Immature natural killer cell (primary cell): ENCODE results near the gene TRIM44. TPM values are rescaled to one million over a fixed set of nuclear protein-coding genes. Genes with fewer than 3 reads are reported as not detected.
"Not testable (repeated sequence)": the region's sequence is repeated elsewhere in the genome, so short reads cannot be mapped to it uniquely, and the experiment has no call there.

Source experiments
- DNase-seq, 3 donors: peaks; one replicate each; pipeline ENCODE4 v3.0.0; 2022; ENCODE audit warnings: mixed read lengths in 1 of 3
- H3K27ac Mint-ChIP-seq, 6 donors: one replicate each; pipeline ENCODE4 v1.8.0; 2020; ENCODE audit warnings: mixed read lengths in 6 of 6, mild to moderate bottlenecking in 5 of 6, inconsistent platforms in 4 of 6, moderate library complexity in 3 of 6
- H3K27me3 Mint-ChIP-seq, 3 donors: one replicate each; pipeline ENCODE4 v1.8.0; 2020 to 2021; ENCODE audit warnings: low read depth in 3 of 3, mild to moderate bottlenecking in 3 of 3, mixed read lengths in 3 of 3, moderate library complexity in 3 of 3, inconsistent platforms in 1 of 3
- H3K36me3 Mint-ChIP-seq, 3 donors: one replicate each; pipeline ENCODE4 v1.8.0; 2020; ENCODE audit warnings: mixed read lengths in 3 of 3, inconsistent platforms in 2 of 3, mild to moderate bottlenecking in 2 of 3
- H3K4me1 Mint-ChIP-seq, 2 donors: one replicate each; pipeline ENCODE4 v1.8.0; 2020; ENCODE audit warnings: inconsistent platforms in 2 of 2, mild to moderate bottlenecking in 2 of 2, mixed read lengths in 2 of 2, moderate library complexity in 1 of 2
- H3K4me3 Mint-ChIP-seq, 5 donors: one replicate each; pipeline ENCODE4 v1.8.0; 2020; ENCODE audit warnings: mild to moderate bottlenecking in 5 of 5, mixed read lengths in 5 of 5, inconsistent platforms in 3 of 5, moderate library complexity in 3 of 5
- H3K9me3 Mint-ChIP-seq, 6 donors: one replicate each; pipeline ENCODE4 v1.8.0; 2020; ENCODE audit warnings: mild to moderate bottlenecking in 6 of 6, mixed read lengths in 6 of 6, inconsistent platforms in 4 of 6, moderate library complexity in 3 of 6
- polyA plus RNA-seq, 3 donors: library from polyadenylated mRNA; unstranded; fragments of 300-500 nt; fragmentation: Illumina TruSeq; gene quantifications; one replicate each; pipeline ENCODE4 v1.2.3, GENCODE V29; 2021

The TRIM44 gene
- polyA plus RNA-seq, 3 donors from 2014 or later, result 36.0 to 55.3 (median 41.1) TPM

GRCh38 chr11:35748644-35749043, 86.1 kb downstream of the TRIM44 start:
- peaks cover 0 to 9% (median 6%) of the 10 kb centered on the region in 3 donors for H3K36me3 Mint-ChIP-seq
- no peaks in the 10 kb centered on the region for H3K27me3 Mint-ChIP-seq
- H3K9me3 Mint-ChIP-seq, result no peaks in the 10 kb centered on the region

GRCh38 chr11:35750315-35750714, 87.7 kb downstream of the TRIM44 start:
- Mint-ChIP-seq H3K9me3 (peaks cover 0 to 2% (median 0%) of the 10 kb centered on the region in 6 donors), H3K4me3 (no peak overlapping the region), H3K27me3 (no peaks in the 10 kb centered on the region), H3K27ac (no peak overlapping the region), H3K4me1 (peaks cover 2 to 17% of the 10 kb centered on the region in 2 donors), H3K36me3 (peaks cover 4 to 8% (median 7%) of the 10 kb centered on the region in 3 donors)
- DNase-seq, result no peak

More at GRCh38 chr11:35748644-35749043, 86.1 kb downstream of the TRIM44 start:
- H3K4me3 Mint-ChIP-seq, result no peak overlapping the region
- DNase-seq, result no peak
- no peak overlapping the region for H3K27ac Mint-ChIP-seq
- peaks cover 2 to 17% of the 10 kb centered on the region in 2 donors for H3K4me1 Mint-ChIP-seq

GRCh38 chr11:35750981-35751663, 88.5 kb downstream of the TRIM44 start:
- H3K27me3 Mint-ChIP-seq, result no peaks in the 10 kb centered on the region
- H3K36me3 Mint-ChIP-seq, result peaks cover 4 to 7% (median 7%) of the 10 kb centered on the region in 3 donors
- no peak overlapping the region for H3K27ac Mint-ChIP-seq
- H3K9me3 Mint-ChIP-seq, result peaks cover 0 to 2% (median 0%) of the 10 kb centered on the region in 6 donors
- no peak overlapping the region for H3K4me3 Mint-ChIP-seq
- peaks cover 2 to 17% of the 10 kb centered on the region in 2 donors for H3K4me1 Mint-ChIP-seq
- no peak for DNase-seq

- H3K4me1 Mint-ChIP-seq, result peaks cover 2 to 17% of the 10 kb centered on the region in 2 donors
- H3K4me3 Mint-ChIP-seq, result no peak overlapping the region
- H3K9me3 Mint-ChIP-seq, result peaks cover 0 to 2% (median 0%) of the 10 kb centered on the region in 6 donors
- no peaks in the 10 kb centered on the region for H3K27me3 Mint-ChIP-seq
- no peak for DNase-seq
- peak overlapping the region in 1 of 6 donors; percentile 64 for H3K27ac Mint-ChIP-seq
- H3K36me3 Mint-ChIP-seq, result peaks cover 4% of the 10 kb centered on the region in 3 donors
These were observed 89.1 kb downstream of the TRIM44 start for GRCh38 chr11:35751664-35752061.

- Mint-ChIP-seq H3K36me3 (peaks cover 4% of the 10 kb centered on the region in 3 donors), H3K4me1 (peaks cover 2 to 17% of the 10 kb centered on the region in 2 donors)
- DNase-seq, result no peak
These were observed 89.5 kb downstream of the TRIM44 start for GRCh38 chr11:35752115-35752514.

GRCh38 chr11:35753573-35753972, 91.0 kb downstream of the TRIM44 start:
- H3K4me3 Mint-ChIP-seq, H3K27ac Mint-ChIP-seq: not testable (repeated sequence)
- peaks cover 4 to 11% (median 9%) of the 10 kb centered on the region in 3 donors for H3K36me3 Mint-ChIP-seq

More at GRCh38 chr11:35752115-35752514, 89.5 kb downstream of the TRIM44 start:
- H3K4me3 Mint-ChIP-seq, result no peak overlapping the region
- peak overlapping the region in 2 of 6 donors; percentile 2 to 64 for H3K27ac Mint-ChIP-seq
- H3K9me3 Mint-ChIP-seq, result peaks cover 0 to 2% (median 0%) of the 10 kb centered on the region in 6 donors
- H3K27me3 Mint-ChIP-seq, result no peaks in the 10 kb centered on the region

GRCh38 chr11:35759951-35760350, 97.4 kb downstream of the TRIM44 start:
- H3K27ac Mint-ChIP-seq, H3K27me3 Mint-ChIP-seq, DNase-seq, H3K4me3 Mint-ChIP-seq, H3K9me3 Mint-ChIP-seq: not testable (repeated sequence)
- H3K36me3 Mint-ChIP-seq, result peaks cover 3 to 18% (median 14%) of the 10 kb centered on the region in 3 donors
- peaks cover 43 to 52% of the 10 kb centered on the region in 2 donors for H3K4me1 Mint-ChIP-seq

More at GRCh38 chr11:35753573-35753972, 91.0 kb downstream of the TRIM44 start:
- not testable (repeated sequence) for H3K9me3 Mint-ChIP-seq, H3K27me3 Mint-ChIP-seq, DNase-seq
- H3K4me1 Mint-ChIP-seq, result peaks cover 11 to 31% of the 10 kb centered on the region in 2 donors

GRCh38 chr11:35761899-35762298, 99.3 kb downstream of the TRIM44 start:
- Mint-ChIP-seq H3K36me3 (peaks cover 0 to 15% (median 11%) of the 10 kb centered on the region in 3 donors), H3K9me3 (peaks cover 0 to 4% (median 0%) of the 10 kb centered on the region in 6 donors), H3K27ac (no peak overlapping the region), H3K27me3 (peaks cover 0 to 2% (median 0%) of the 10 kb centered on the region in 3 donors), H3K4me3 (no peak overlapping the region), H3K4me1 (peaks cover 46 to 67% of the 10 kb centered on the region in 2 donors)
- DNase-seq, result no peak

- Mint-ChIP-seq H3K4me1 (peaks cover 41 to 64% of the 10 kb centered on the region in 2 donors), H3K9me3 (peaks cover 0 to 2% (median 0%) of the 10 kb centered on the region in 6 donors), H3K27ac (peak overlapping the region in 1 of 6 donors; percentile 3), H3K27me3 (peaks cover 0 to 2% (median 0%) of the 10 kb centered on the region in 3 donors), H3K36me3 (peaks cover 0 to 8% (median 7%) of the 10 kb centered on the region in 3 donors), H3K4me3 (no peak overlapping the region)
- DNase-seq, result no peak
These were observed 100.7 kb downstream of the TRIM44 start for GRCh38 chr11:35763301-35763700.

GRCh38 chr11:35763765-35764164, 101.2 kb downstream of the TRIM44 start:
- Mint-ChIP-seq H3K27ac (no peak overlapping the region), H3K36me3 (peaks cover 0 to 8% (median 7%) of the 10 kb centered on the region in 3 donors), H3K27me3 (peaks cover 0 to 2% (median 0%) of the 10 kb centered on the region in 3 donors), H3K4me1 (peaks cover 40 to 59% of the 10 kb centered on the region in 2 donors), H3K4me3 (no peak overlapping the region), H3K9me3 (no peaks in the 10 kb centered on the region)
- DNase-seq, result no peak

- no peaks in the 10 kb centered on the region for H3K9me3 Mint-ChIP-seq
- no peak for DNase-seq
- peaks cover 0 to 8% (median 7%) of the 10 kb centered on the region in 3 donors for H3K36me3 Mint-ChIP-seq
- peaks cover 0 to 2% (median 0%) of the 10 kb centered on the region in 3 donors for H3K27me3 Mint-ChIP-seq
- peaks cover 37 to 58% of the 10 kb centered on the region in 2 donors for H3K4me1 Mint-ChIP-seq
- H3K27ac Mint-ChIP-seq, result no peak overlapping the region
- H3K4me3 Mint-ChIP-seq, result no peak overlapping the region
These were observed 101.8 kb downstream of the TRIM44 start for GRCh38 chr11:35764417-35764816.

- peaks cover 0 to 8% (median 7%) of the 10 kb centered on the region in 3 donors for H3K36me3 Mint-ChIP-seq
- H3K27me3 Mint-ChIP-seq, result peaks cover 0 to 2% (median 0%) of the 10 kb centered on the region in 3 donors
- DNase-seq, result no peak
- H3K4me3 Mint-ChIP-seq, result no peak overlapping the region
- H3K27ac Mint-ChIP-seq, result no peak overlapping the region
- no peaks in the 10 kb centered on the region for H3K9me3 Mint-ChIP-seq
- H3K4me1 Mint-ChIP-seq, result peaks cover 34 to 59% of the 10 kb centered on the region in 2 donors
These were observed 102.6 kb downstream of the TRIM44 start for GRCh38 chr11:35765211-35765610.

GRCh38 chr11:35766651-35767050, 104.1 kb downstream of the TRIM44 start:
- Mint-ChIP-seq H3K27me3 (peaks cover 0 to 2% (median 0%) of the 10 kb centered on the region in 3 donors), H3K27ac (no peak overlapping the region), H3K4me1 (peaks cover 32 to 55% of the 10 kb centered on the region in 2 donors), H3K9me3 (no peaks in the 10 kb centered on the region), H3K4me3 (no peak overlapping the region), H3K36me3 (peaks cover 0 to 11% (median 8%) of the 10 kb centered on the region in 3 donors)
- DNase-seq, result no peak

GRCh38 chr11:35770425-35770824, 107.8 kb downstream of the TRIM44 start:
- not testable (repeated sequence) for H3K4me3 Mint-ChIP-seq, H3K27me3 Mint-ChIP-seq, H3K27ac Mint-ChIP-seq, DNase-seq, H3K9me3 Mint-ChIP-seq
- Mint-ChIP-seq H3K36me3 (peaks cover 4 to 13% (median 9%) of the 10 kb centered on the region in 3 donors), H3K4me1 (peaks cover 31 to 52% of the 10 kb centered on the region in 2 donors)
